Measurements from ENCODE around the gene DNPH1.

DNPH1 gene

GRCh38 chr6:43265564-43265963 is 36.3 kb upstream of the DNPH1 start:
- Histone ChIP-seq H3K36me3 (no peaks in the 10 kb centered on the region), H3K4me1 (peaks cover 12% of the 10 kb centered on the region), H3K9me3 (no peaks in the 10 kb centered on the region), H3K27me3 (no peaks in the 10 kb centered on the region), H3K4me3 (ENCODE audit: low read depth, low read length) (no peak overlapping the region)
- TF ChIP-seq CTCF (IDR thresholded peaks at IDR 0.05; ENCODE audit: low read depth, low read length): no peak
- no peak for DNase-seq

GRCh38 chr6:43264599-43265145 is 35.4 kb upstream of the DNPH1 start:
- Histone ChIP-seq H3K27me3 (no peaks in the 10 kb centered on the region), H3K36me3 (no peaks in the 10 kb centered on the region), H3K9me3 (no peaks in the 10 kb centered on the region), H3K4me3 (ENCODE audit: low read depth, low read length) (no peak overlapping the region), H3K4me1 (peaks cover 8% of the 10 kb centered on the region)
- no peak for TF ChIP-seq CTCF (IDR thresholded peaks at IDR 0.05; ENCODE audit: low read depth, low read length)
- DNase-seq: no peak

- Histone ChIP-seq H3K36me3 (no peaks in the 10 kb centered on the region), H3K4me3 (ENCODE audit: low read depth, low read length) (no peak overlapping the region), H3K9me3 (no peaks in the 10 kb centered on the region), H3K27me3 (no peaks in the 10 kb centered on the region), H3K4me1 (peaks cover 8% of the 10 kb centered on the region)
- peak; percentile 86 for DNase-seq
- TF ChIP-seq CTCF (IDR thresholded peaks at IDR 0.05; ENCODE audit: low read depth, low read length): peak; percentile 87
Observed at GRCh38 chr6:43263314-43264178, 34.3 kb upstream of the DNPH1 start.

GRCh38 chr6:43262780-43263313 is 33.6 kb upstream of the DNPH1 start:
- no peaks in the 10 kb centered on the region for H3K9me3 ChIP-seq
- no peak overlapping the region for H3K4me3 ChIP-seq (ENCODE audit: low read depth, low read length)
- TF ChIP-seq CTCF (IDR thresholded peaks at IDR 0.05; ENCODE audit: low read depth, low read length): no peak
- H3K4me1 ChIP-seq: peaks cover under 1% of the 10 kb centered on the region; the same call in 1 of the 2 replicates
- DNase-seq: no peak
- H3K27me3 ChIP-seq: no peaks in the 10 kb centered on the region
- H3K36me3 ChIP-seq: no peaks in the 10 kb centered on the region

GRCh38 chr6:43262000-43262779 is 32.9 kb upstream of the DNPH1 start:
- H3K27me3 ChIP-seq: no peaks in the 10 kb centered on the region
- no peak overlapping the region for H3K4me3 ChIP-seq (ENCODE audit: low read depth, low read length)
- H3K4me1 ChIP-seq: no peaks in the 10 kb centered on the region
- no peaks in the 10 kb centered on the region for H3K36me3 ChIP-seq
- H3K9me3 ChIP-seq: no peaks in the 10 kb centered on the region
- no peak for DNase-seq
- no peak for TF ChIP-seq CTCF (IDR thresholded peaks at IDR 0.05; ENCODE audit: low read depth, low read length)

All from BE2C (cell line).